Neural cell (in vitro differentiated cells): ENCODE measurements around the gene ZNF883. TPM values are rescaled to one million over a fixed set of nuclear protein-coding genes. Genes with fewer than 3 reads are reported as not detected.

ENCODE experiments used
- H2AFZ ChIP-seq: fragments of 200-600, 300-800 bp; sonication (generic), shearing (Covaris generic); 2 replicates; pipeline ENCODE4 v1.6.0; 2014; ENCODE audit warnings: low read depth, mild to moderate bottlenecking, antibody characterized with exemption, low read length, moderate library complexity
- H3F3A ChIP-seq: fragments of 200-600 bp; shearing (Covaris generic); 2 replicates; pipeline ENCODE4 v1.6.1; 2016; ENCODE audit warnings: mild to moderate bottlenecking, moderate library complexity, mixed read lengths, antibody characterized with exemption, low read length; ENCODE audit not compliant: insufficient read depth, poor library complexity, severe bottlenecking
- H3K27ac ChIP-seq: fragments of 200-600, 300-800 bp; sonication (generic), shearing (Covaris generic); 2 replicates; pipeline ENCODE4 v1.5.1; 2014; ENCODE audit warnings: mild to moderate bottlenecking, low read length, moderate library complexity
- H3K27me3 ChIP-seq: fragments of 300-800, 200-600 bp; sonication (generic), shearing (Covaris generic); 2 replicates; pipeline ENCODE4 v1.6.0; 2014; ENCODE audit warnings: mild to moderate bottlenecking, low read depth, low read length, moderate library complexity; ENCODE audit not compliant: insufficient read depth
- H3K36me3 ChIP-seq: fragments of 300-800, 200-600 bp; sonication (generic), shearing (Covaris generic); 2 replicates; pipeline ENCODE4 v1.5.1; 2014; ENCODE audit warnings: mild to moderate bottlenecking, antibody characterized with exemption, low read length, moderate library complexity; ENCODE audit not compliant: insufficient read depth
- H3K4me2 ChIP-seq: fragments of 300-800, 200-600 bp; sonication (generic), shearing (Covaris generic); 2 replicates; pipeline ENCODE4 v1.6.0; 2014; ENCODE audit warnings: mild to moderate bottlenecking, low read length
- H3K4me3 ChIP-seq: fragments of 300-800, 200-600 bp; sonication (generic), shearing (Covaris generic); 2 replicates; pipeline ENCODE4 v1.5.1; 2014; ENCODE audit warnings: mild to moderate bottlenecking, low read length, moderate library complexity
- H3K79me2 ChIP-seq: fragments of 200-600 bp; shearing (Covaris generic); replicated peaks from 2 replicates; pipeline ENCODE4 v1.6.0; 2014; ENCODE audit warnings: mild to moderate bottlenecking, low read length, moderate library complexity; ENCODE audit not compliant: insufficient read depth
- H3K9ac ChIP-seq: fragments of 300-800, 200-600 bp; sonication (generic), shearing (Covaris generic); 2 replicates; pipeline ENCODE4 v1.6.1; 2016; ENCODE audit warnings: mild to moderate bottlenecking, low read length, mixed read lengths
- H3K9me2 ChIP-seq: fragments of 200-600 bp; shearing (Covaris generic); 2 replicates; pipeline ENCODE4 v1.6.1; 2016; ENCODE audit warnings: mild to moderate bottlenecking, low read length, mixed read lengths; ENCODE audit not compliant: insufficient read depth
- H3K9me3 ChIP-seq: fragments of 200-600, 300-800 bp; sonication (generic), shearing (Covaris generic); 2 replicates; pipeline ENCODE4 v1.6.1; 2016; ENCODE audit warnings: mild to moderate bottlenecking, mixed run types, low read length, moderate library complexity, mixed read lengths
- H4K20me1 ChIP-seq: fragments of 200-600 bp; shearing (Covaris generic); 2 replicates; pipeline ENCODE4 v1.6.1; 2016; ENCODE audit warnings: mild to moderate bottlenecking, mixed run types; ENCODE audit not compliant: insufficient read depth
- CTCF ChIP-seq: fragments of 450-650 bp; IDR thresholded peaks from 2 replicates; pipeline ENCODE4 v1.5.1; 2014; ENCODE audit warnings: antibody characterized with exemption, mild to moderate bottlenecking, moderate library complexity; ENCODE audit not compliant: poor library complexity, severe bottlenecking
- EP300 ChIP-seq: fragments of 450-650 bp; conservative IDR thresholded peaks from 2 replicates; pipeline ENCODE4 v1.6.1; 2014; ENCODE audit warnings: antibody characterized with exemption, mild to moderate bottlenecking, moderate library complexity; ENCODE audit not compliant: poor library complexity, severe bottlenecking
- EZH2 ChIP-seq: fragments of 200-600, 300-800 bp; shearing (Covaris generic), sonication (generic); IDR thresholded peaks from 2 replicates; pipeline ENCODE4 v1.6.1; 2014; ENCODE audit warnings: antibody characterized with exemption, low read length, borderline replicate concordance, mild to moderate bottlenecking; ENCODE audit not compliant: insufficient read depth, poor library complexity, severe bottlenecking
- MXI1 ChIP-seq: fragments of 450-650 bp; conservative IDR thresholded peaks from 2 replicates; pipeline ENCODE4 v1.6.1; 2014; ENCODE audit warnings: antibody characterized with exemption, mild to moderate bottlenecking; ENCODE audit not compliant: poor library complexity, severe bottlenecking
- POLR2AphosphoS5 ChIP-seq: IDR thresholded peaks from 2 replicates; pipeline ENCODE4 v1.6.1; 2012
- RAD21 ChIP-seq: fragments of 450-650 bp; conservative IDR thresholded peaks from 2 replicates; pipeline ENCODE4 v1.6.1; 2014; ENCODE audit warnings: antibody characterized with exemption, mild to moderate bottlenecking, moderate library complexity
- SMC3 ChIP-seq: fragments of 450-650 bp; conservative IDR thresholded peaks from 2 replicates; pipeline ENCODE4 v1.6.1; 2014; ENCODE audit warnings: antibody characterized with exemption, mild to moderate bottlenecking, moderate library complexity; ENCODE audit not compliant: poor library complexity
- TAF1 ChIP-seq: IDR thresholded peaks from 2 replicates; pipeline ENCODE4 v1.6.1; 2012; ENCODE audit warnings: low read depth
- polyA plus RNA-seq: library from polyadenylated mRNA; depleted of rRNA; stranded (reverse); fragments of >200 nt; gene quantifications from 2 replicates; pipeline ENCODE4 v1.2.3, GENCODE V29; 2014
- TF ChIP-seq, protein P1 (sequence below): IDR thresholded peaks from 2 replicates; pipeline ENCODE4 v1.6.1; 2012; ENCODE audit warnings: borderline replicate concordance

Gene ZNF883
- polyA plus RNA-seq, 1 donor from 2014 or later = 7.2 TPM

GRCh38 chr9:112914524-112914923, 97.5 kb downstream of the ZNF883 start:
- H3K4me2 ChIP-seq = no peak overlapping the region
- H4K20me1 ChIP-seq = no peaks in the 10 kb centered on the region
- TF ChIP-seq MXI1 = no peak
- TF ChIP-seq, protein P1, sequence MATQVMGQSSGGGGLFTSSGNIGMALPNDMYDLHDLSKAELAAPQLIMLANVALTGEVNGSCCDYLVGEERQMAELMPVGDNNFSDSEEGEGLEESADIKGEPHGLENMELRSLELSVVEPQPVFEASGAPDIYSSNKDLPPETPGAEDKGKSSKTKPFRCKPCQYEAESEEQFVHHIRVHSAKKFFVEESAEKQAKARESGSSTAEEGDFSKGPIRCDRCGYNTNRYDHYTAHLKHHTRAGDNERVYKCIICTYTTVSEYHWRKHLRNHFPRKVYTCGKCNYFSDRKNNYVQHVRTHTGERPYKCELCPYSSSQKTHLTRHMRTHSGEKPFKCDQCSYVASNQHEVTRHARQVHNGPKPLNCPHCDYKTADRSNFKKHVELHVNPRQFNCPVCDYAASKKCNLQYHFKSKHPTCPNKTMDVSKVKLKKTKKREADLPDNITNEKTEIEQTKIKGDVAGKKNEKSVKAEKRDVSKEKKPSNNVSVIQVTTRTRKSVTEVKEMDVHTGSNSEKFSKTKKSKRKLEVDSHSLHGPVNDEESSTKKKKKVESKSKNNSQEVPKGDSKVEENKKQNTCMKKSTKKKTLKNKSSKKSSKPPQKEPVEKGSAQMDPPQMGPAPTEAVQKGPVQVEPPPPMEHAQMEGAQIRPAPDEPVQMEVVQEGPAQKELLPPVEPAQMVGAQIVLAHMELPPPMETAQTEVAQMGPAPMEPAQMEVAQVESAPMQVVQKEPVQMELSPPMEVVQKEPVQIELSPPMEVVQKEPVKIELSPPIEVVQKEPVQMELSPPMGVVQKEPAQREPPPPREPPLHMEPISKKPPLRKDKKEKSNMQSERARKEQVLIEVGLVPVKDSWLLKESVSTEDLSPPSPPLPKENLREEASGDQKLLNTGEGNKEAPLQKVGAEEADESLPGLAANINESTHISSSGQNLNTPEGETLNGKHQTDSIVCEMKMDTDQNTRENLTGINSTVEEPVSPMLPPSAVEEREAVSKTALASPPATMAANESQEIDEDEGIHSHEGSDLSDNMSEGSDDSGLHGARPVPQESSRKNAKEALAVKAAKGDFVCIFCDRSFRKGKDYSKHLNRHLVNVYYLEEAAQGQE = no peak
- TF ChIP-seq EP300 = no peak
- no peak for TF ChIP-seq POLR2AphosphoS5
- no peak for TF ChIP-seq RAD21
- TF ChIP-seq TAF1 = no peak
- TF ChIP-seq CTCF = no peak
- TF ChIP-seq SMC3 = no peak
- TF ChIP-seq EZH2 = no peak
- no peaks in the 10 kb centered on the region for H3F3A ChIP-seq
- no peaks in the 10 kb centered on the region for H3K36me3 ChIP-seq
- no peak overlapping the region for H3K9ac ChIP-seq
- no peaks in the 10 kb centered on the region for H3K79me2 ChIP-seq
- no peaks in the 10 kb centered on the region for H3K9me2 ChIP-seq
- H3K9me3 ChIP-seq = no peaks in the 10 kb centered on the region
- no peak overlapping the region for H2AFZ ChIP-seq
- no peak overlapping the region for H3K4me3 ChIP-seq
- H3K27ac ChIP-seq = no peak overlapping the region
- no peaks in the 10 kb centered on the region for H3K27me3 ChIP-seq

GRCh38 chr9:112913326-112913725, 98.7 kb downstream of the ZNF883 start:
- H3K27me3 ChIP-seq = no peaks in the 10 kb centered on the region
- H3K79me2 ChIP-seq = no peaks in the 10 kb centered on the region

More at GRCh38 chr9:112913326-112913725, 98.7 kb downstream of the ZNF883 start:
- Histone ChIP-seq H3F3A (no peaks in the 10 kb centered on the region), H3K9me2 (no peaks in the 10 kb centered on the region), H3K4me3 (no peak overlapping the region), H2AFZ (no peak overlapping the region), H3K36me3 (no peaks in the 10 kb centered on the region), H4K20me1 (no peaks in the 10 kb centered on the region), H3K9ac (no peak overlapping the region), H3K4me2 (no peak overlapping the region), H3K27ac (no peak overlapping the region), H3K9me3 (no peaks in the 10 kb centered on the region)
- TF ChIP-seq EP300 = no peak
- no peak for TF ChIP-seq CTCF
- no peak for TF ChIP-seq SMC3
- no peak for TF ChIP-seq TAF1
- TF ChIP-seq EZH2 = no peak
